Astrocyte (in vitro differentiated cells and primary cell): ENCODE measurements around the gene CD19. TPM values are rescaled to one million over a fixed set of nuclear protein-coding genes. Genes with fewer than 3 reads are reported as not detected.

Experiments used
- DNase-seq: peaks from one replicate; pipeline ENCODE4 v3.0.0-alpha.2; 2010; ENCODE audit warnings: low read depth
- FAIRE-seq: peaks from 2 replicates; lab custom pipeline; 2011; peaks lifted over from hg19 to GRCh38; lab: Jason Lieb, UNC
- H2AFZ ChIP-seq: 2 replicates; pipeline ENCODE4 v1.6.0; 2012; ENCODE audit warnings: low read depth, low read length, inconsistent platforms
- H3K27ac ChIP-seq: 2 replicates; pipeline ENCODE4 v1.5.1; 2011; ENCODE audit warnings: low read depth, low read length, inconsistent platforms
- H3K27me3 ChIP-seq: 2 replicates; pipeline ENCODE4 v1.6.0; 2011; ENCODE audit warnings: low read length, inconsistent platforms; ENCODE audit not compliant: insufficient read depth
- H3K36me3 ChIP-seq: 2 replicates; pipeline ENCODE4 v1.5.1; 2011; ENCODE audit warnings: low read length, inconsistent platforms; ENCODE audit not compliant: insufficient read depth
- H3K4me1 ChIP-seq: 2 replicates; pipeline ENCODE4 v1.5.1; 2011; ENCODE audit warnings: low read length, inconsistent platforms; ENCODE audit not compliant: insufficient read depth
- H3K4me2 ChIP-seq: 2 replicates; pipeline ENCODE4 v1.6.0; 2012; ENCODE audit warnings: low read length, inconsistent platforms
- H3K4me3 ChIP-seq: 2 replicates; pipeline ENCODE4 v1.5.1; 2011; ENCODE audit warnings: low read depth, mild to moderate bottlenecking, low read length, inconsistent platforms; ENCODE audit not compliant: insufficient read depth
- H3K79me2 ChIP-seq: 2 replicates; pipeline ENCODE4 v1.6.0; 2012; ENCODE audit warnings: mild to moderate bottlenecking, low read length, inconsistent platforms; ENCODE audit not compliant: insufficient read depth
- H3K9ac ChIP-seq: 2 replicates; pipeline ENCODE4 v1.6.0; 2012; ENCODE audit warnings: mild to moderate bottlenecking, low read length, inconsistent platforms
- H3K9me3 ChIP-seq: 2 replicates; pipeline ENCODE4 v1.5.1; 2012; ENCODE audit warnings: low read depth, mild to moderate bottlenecking, low read length, inconsistent platforms; ENCODE audit not compliant: insufficient read depth
- H4K20me1 ChIP-seq: 2 replicates; pipeline ENCODE4 v1.6.0; 2012; ENCODE audit warnings: low read length, inconsistent platforms; ENCODE audit not compliant: insufficient read depth
- H3K27ac Mint-ChIP-seq: one replicate; pipeline ENCODE4 v1.8.0; 2021; ENCODE audit warnings: mild to moderate bottlenecking, mixed read lengths; ENCODE audit not compliant: unreplicated experiment
- H3K27me3 Mint-ChIP-seq: one replicate; pipeline ENCODE4 v1.8.0; 2021; ENCODE audit warnings: low read depth, mixed read lengths; ENCODE audit not compliant: unreplicated experiment
- H3K36me3 Mint-ChIP-seq: one replicate; pipeline ENCODE4 v1.8.0; 2021; ENCODE audit warnings: low read depth, mixed read lengths; ENCODE audit not compliant: unreplicated experiment
- H3K4me1 Mint-ChIP-seq: one replicate; pipeline ENCODE4 v1.8.0; 2021; ENCODE audit warnings: low read depth, mixed read lengths; ENCODE audit not compliant: unreplicated experiment
- H3K4me3 Mint-ChIP-seq: one replicate; pipeline ENCODE4 v1.8.0; 2021; ENCODE audit warnings: mild to moderate bottlenecking, moderate library complexity, mixed read lengths; ENCODE audit not compliant: unreplicated experiment
- H3K9me3 Mint-ChIP-seq: one replicate; pipeline ENCODE4 v1.8.0; 2021; ENCODE audit warnings: mild to moderate bottlenecking, mixed read lengths; ENCODE audit not compliant: unreplicated experiment
- EZH2 ChIP-seq: IDR thresholded peaks from 2 replicates; pipeline ENCODE4 v1.6.1; 2012; ENCODE audit warnings: mild to moderate bottlenecking, low read length, inconsistent platforms; ENCODE audit not compliant: insufficient read depth
- total RNA-seq: library from RNA; stranded (reverse); gene quantifications from 2 replicates; pipeline ENCODE4 v1.2.1, GENCODE V29; 2021
- TF ChIP-seq, protein P1 (sequence below): IDR thresholded peaks from 2 replicates; pipeline ENCODE4 v1.5.1; 2011; ENCODE audit warnings: low read depth, mild to moderate bottlenecking, inconsistent platforms, low read length, moderate library complexity; ENCODE audit not compliant: insufficient read depth

CD19 gene
- total RNA-seq, 1 donor from 2014 or later: not detected

DNA sequence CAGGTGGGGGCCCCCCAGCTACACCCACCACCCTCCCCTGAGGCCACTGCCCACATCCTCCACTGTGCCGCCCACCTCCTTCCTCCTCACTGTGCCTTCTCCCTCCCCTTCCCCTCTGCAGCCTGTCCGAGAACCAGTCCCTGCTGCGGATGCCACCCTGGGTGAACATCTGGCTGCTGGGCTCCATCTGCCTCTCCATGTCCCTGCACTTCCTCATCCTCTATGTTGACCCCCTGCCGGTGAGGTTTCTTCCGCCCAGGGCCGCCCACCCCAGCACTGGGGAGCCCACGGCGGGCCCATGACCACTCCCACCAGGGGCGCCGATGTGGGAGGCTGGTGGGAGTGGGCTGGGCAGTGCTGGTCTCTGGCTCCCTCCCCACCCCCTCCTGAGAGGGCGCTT, 28.9 kb upstream of the CD19 start:
- no peak overlapping the region for H3K27ac Mint-ChIP-seq
- H3K27ac ChIP-seq: no peak overlapping the region
- no peak overlapping the region for H3K4me3 ChIP-seq
- H3K9ac ChIP-seq: no peak overlapping the region
- no peaks in the 10 kb centered on the region for H3K4me1 ChIP-seq
- no peaks in the 10 kb centered on the region for H4K20me1 ChIP-seq
- DNase-seq (no peak), FAIRE-seq (no peak)
- no peaks in the 10 kb centered on the region for H3K9me3 ChIP-seq
- no peaks in the 10 kb centered on the region for H3K27me3 ChIP-seq
- no peaks in the 10 kb centered on the region for H3K36me3 ChIP-seq
- no peak overlapping the region for H3K4me3 Mint-ChIP-seq
- no peaks in the 10 kb centered on the region for H3K9me3 Mint-ChIP-seq
- H3K36me3 Mint-ChIP-seq: peaks cover 8% of the 10 kb centered on the region
- H3K4me1 Mint-ChIP-seq: peaks cover 6% of the 10 kb centered on the region
- TF ChIP-seq, protein P1, sequence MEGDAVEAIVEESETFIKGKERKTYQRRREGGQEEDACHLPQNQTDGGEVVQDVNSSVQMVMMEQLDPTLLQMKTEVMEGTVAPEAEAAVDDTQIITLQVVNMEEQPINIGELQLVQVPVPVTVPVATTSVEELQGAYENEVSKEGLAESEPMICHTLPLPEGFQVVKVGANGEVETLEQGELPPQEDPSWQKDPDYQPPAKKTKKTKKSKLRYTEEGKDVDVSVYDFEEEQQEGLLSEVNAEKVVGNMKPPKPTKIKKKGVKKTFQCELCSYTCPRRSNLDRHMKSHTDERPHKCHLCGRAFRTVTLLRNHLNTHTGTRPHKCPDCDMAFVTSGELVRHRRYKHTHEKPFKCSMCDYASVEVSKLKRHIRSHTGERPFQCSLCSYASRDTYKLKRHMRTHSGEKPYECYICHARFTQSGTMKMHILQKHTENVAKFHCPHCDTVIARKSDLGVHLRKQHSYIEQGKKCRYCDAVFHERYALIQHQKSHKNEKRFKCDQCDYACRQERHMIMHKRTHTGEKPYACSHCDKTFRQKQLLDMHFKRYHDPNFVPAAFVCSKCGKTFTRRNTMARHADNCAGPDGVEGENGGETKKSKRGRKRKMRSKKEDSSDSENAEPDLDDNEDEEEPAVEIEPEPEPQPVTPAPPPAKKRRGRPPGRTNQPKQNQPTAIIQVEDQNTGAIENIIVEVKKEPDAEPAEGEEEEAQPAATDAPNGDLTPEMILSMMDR: no peak
- TF ChIP-seq EZH2: no peak
- H2AFZ ChIP-seq: no peak overlapping the region
- no peaks in the 10 kb centered on the region for H3K27me3 Mint-ChIP-seq
- no peak overlapping the region for H3K4me2 ChIP-seq
- no peaks in the 10 kb centered on the region for H3K79me2 ChIP-seq

DNA sequence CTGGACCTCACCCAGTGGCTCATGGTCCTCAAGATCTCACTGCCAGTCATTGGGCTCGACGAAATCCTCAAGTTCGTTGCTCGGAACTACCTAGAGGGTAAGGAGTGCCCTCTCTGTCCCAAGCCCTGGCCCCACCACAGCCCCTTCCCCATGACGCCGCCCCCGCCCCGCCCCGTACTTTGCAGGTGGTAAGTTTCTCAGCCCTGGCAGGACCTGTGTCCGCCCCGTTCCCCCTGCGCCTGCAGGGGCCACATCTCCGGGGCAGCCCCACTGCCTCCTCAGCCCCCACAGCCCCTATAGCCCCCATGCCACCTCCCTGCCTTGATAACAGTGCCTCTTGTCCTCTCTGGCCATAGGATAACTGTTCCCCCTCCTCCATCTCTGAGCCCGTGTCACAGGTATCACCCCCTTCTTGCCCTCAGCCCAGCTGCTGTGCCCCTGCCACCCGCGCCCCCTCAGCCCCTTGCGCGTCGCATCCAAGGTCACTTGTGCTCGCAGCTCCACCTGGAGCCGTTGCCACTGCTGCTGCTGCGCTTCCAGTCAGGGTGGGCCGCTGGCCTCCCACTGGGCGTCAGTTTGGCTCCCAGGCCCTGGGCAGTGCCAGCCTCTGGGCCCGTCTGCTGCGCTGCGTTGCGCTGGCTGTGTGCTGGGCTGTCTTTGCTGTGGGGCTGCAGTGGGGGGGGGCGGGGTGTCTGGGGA, 28.3 kb upstream of the CD19 start:
- Histone ChIP-seq H3K79me2 (no peaks in the 10 kb centered on the region), H3K9me3 (no peaks in the 10 kb centered on the region), H2AFZ (no peak overlapping the region), H3K4me1 (no peaks in the 10 kb centered on the region), H3K27me3 (no peaks in the 10 kb centered on the region), H3K36me3 (no peaks in the 10 kb centered on the region), H3K9ac (no peak overlapping the region), H3K4me2 (no peak overlapping the region), H3K4me3 (no peak overlapping the region), H3K27ac (no peak overlapping the region), H4K20me1 (no peaks in the 10 kb centered on the region)
- H3K4me1 Mint-ChIP-seq: peaks cover 3% of the 10 kb centered on the region
- no peak for FAIRE-seq
- no peak overlapping the region for H3K27ac Mint-ChIP-seq
- DNase-seq: no peak
- H3K36me3 Mint-ChIP-seq: peaks cover 8% of the 10 kb centered on the region
- H3K27me3 Mint-ChIP-seq: no peaks in the 10 kb centered on the region
- no peak overlapping the region for H3K4me3 Mint-ChIP-seq
- H3K9me3 Mint-ChIP-seq: no peaks in the 10 kb centered on the region
- TF ChIP-seq, protein P1: no peak
- no peak for TF ChIP-seq EZH2

- no peaks in the 10 kb centered on the region for H3K79me2 ChIP-seq
- no peak overlapping the region for H3K27ac ChIP-seq
- Mint-ChIP-seq H3K4me3 (no peak overlapping the region), H3K9me3 (no peaks in the 10 kb centered on the region), H3K27me3 (no peaks in the 10 kb centered on the region), H3K4me1 (no peaks in the 10 kb centered on the region), H3K36me3 (peaks cover 5% of the 10 kb centered on the region), H3K27ac (no peak overlapping the region)
- H3K4me2 ChIP-seq: no peak overlapping the region
- no peak overlapping the region for H3K4me3 ChIP-seq
- no peak for DNase-seq
- no peak overlapping the region for H2AFZ ChIP-seq
- H3K4me1 ChIP-seq: no peaks in the 10 kb centered on the region
- H3K9me3 ChIP-seq: no peaks in the 10 kb centered on the region
- TF ChIP-seq EZH2: no peak
- no peak overlapping the region for H3K9ac ChIP-seq
- H4K20me1 ChIP-seq: no peaks in the 10 kb centered on the region
- FAIRE-seq: no peak
- H3K27me3 ChIP-seq: no peaks in the 10 kb centered on the region
- H3K36me3 ChIP-seq: no peaks in the 10 kb centered on the region
These were observed 27.4 kb upstream of the CD19 start for GRCh38 chr16:28904363-28904762.
